ENCODE measurements around the gene TANGO6.
"Not testable (repeated sequence)": the region's sequence is repeated elsewhere in the genome, so short reads cannot be mapped to it uniquely, and the experiment has no call there.

Gene TANGO6

GRCh38 chr16:68843482-68844210 is at the start of gene TANGO6:
Gene TANGO6, plus strand, starts transcription at chr16:68843531. Its CDS starts 87 bp downstream, at chr16:68843618.
- FAIRE-seq (peak; percentile 67), DNase-seq (ENCODE audit: extremely low spot score, insufficient read length, low read depth) (peak; percentile 77)

DNA sequence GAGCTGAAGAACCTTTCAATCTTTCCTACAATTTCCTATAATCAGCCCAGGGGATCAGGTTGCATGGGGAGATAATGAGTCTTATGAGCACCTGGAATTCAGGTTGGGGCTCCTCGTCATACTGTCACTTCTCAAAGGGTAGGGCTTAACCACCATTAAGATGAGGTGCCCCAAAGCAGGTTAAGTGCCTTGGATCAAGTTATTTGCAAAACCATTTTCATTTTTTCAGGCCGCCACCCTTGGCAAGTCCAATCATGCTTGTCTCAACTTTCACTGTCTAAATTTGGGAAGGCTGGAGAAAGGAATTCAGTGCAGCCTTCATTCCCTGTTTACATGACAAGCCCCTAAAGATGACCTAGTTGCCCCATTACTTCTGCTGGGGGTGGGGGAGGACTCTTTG is 44.9 kb upstream of the TANGO6 start:
- FAIRE-seq (no peak), DNase-seq (ENCODE audit: extremely low spot score, insufficient read length, low read depth) (no peak)

- FAIRE-seq (peak; percentile 86), DNase-seq (ENCODE audit: extremely low spot score, insufficient read length, low read depth) (peak; percentile 60)
Observed at GRCh38 chr16:68800257-68800875, 43.0 kb upstream of the TANGO6 start.

DNA sequence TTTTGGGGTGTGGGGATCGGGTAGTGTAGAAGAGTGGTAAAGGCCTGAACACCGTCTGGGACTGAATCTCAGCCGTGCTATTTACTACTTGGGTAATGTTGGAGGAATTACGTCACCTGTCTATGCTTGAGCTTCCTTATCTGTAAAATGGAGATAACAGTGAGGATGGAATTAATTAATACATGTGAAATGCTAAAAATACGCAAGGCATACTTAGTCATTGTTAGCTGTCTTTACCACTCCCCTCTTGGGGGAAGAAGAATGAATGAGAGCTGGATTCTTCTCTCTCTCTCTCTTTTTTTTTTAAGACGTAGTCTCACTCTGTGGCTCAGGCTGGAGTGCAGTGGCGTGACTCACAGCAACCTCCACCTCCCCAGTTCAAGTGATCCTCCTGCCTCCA is 41.1 kb upstream of the TANGO6 start:
- FAIRE-seq (no peak), DNase-seq (ENCODE audit: extremely low spot score, insufficient read length, low read depth) (no peak)

GRCh38 chr16:68806422-68806821 is 36.9 kb upstream of the TANGO6 start:
- DNase-seq (ENCODE audit: extremely low spot score, insufficient read length, low read depth) (no peak), FAIRE-seq (no peak)

DNA sequence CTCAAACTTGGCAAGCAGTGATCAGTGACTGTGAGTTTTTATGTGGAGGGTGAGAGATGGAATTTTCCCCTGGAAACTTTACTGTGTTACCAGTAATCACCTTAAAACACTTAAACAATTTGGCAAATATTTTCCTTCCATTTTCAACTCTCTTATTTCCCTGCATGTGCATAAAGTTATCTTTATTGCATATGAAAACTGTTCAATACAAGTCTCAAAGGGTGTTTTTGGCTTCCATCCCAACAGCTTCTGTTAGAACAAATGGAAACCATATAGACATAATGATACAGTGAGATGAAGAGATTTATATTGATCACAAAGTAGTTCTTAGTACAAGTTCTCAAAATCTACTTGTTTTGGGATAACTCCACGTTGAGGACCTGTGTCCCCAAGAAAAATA is 36.4 kb upstream of the TANGO6 start:
- DNase-seq (ENCODE audit: extremely low spot score, insufficient read length, low read depth) (no peak), FAIRE-seq (no peak)

DNA sequence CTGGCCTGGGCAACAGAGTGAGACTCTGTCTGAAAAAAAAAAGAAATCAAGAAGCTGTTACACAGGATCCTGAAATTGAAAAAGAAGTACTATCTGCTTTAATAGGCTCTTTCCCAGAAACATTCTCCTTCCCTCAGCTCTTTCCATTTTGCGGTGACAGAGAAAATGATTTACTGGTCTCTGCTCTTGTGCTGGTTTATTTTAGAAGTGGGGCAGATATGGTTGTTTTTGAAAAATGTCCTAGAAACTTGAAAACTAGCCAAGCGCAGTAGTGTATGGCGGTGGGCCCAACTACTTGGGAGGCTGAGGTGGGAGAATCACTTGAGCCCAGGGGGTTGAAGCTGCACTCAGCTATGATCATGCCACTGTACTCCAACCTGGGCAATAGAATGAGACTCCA is 28.8 kb upstream of the TANGO6 start:
- no peak for FAIRE-seq

DNA sequence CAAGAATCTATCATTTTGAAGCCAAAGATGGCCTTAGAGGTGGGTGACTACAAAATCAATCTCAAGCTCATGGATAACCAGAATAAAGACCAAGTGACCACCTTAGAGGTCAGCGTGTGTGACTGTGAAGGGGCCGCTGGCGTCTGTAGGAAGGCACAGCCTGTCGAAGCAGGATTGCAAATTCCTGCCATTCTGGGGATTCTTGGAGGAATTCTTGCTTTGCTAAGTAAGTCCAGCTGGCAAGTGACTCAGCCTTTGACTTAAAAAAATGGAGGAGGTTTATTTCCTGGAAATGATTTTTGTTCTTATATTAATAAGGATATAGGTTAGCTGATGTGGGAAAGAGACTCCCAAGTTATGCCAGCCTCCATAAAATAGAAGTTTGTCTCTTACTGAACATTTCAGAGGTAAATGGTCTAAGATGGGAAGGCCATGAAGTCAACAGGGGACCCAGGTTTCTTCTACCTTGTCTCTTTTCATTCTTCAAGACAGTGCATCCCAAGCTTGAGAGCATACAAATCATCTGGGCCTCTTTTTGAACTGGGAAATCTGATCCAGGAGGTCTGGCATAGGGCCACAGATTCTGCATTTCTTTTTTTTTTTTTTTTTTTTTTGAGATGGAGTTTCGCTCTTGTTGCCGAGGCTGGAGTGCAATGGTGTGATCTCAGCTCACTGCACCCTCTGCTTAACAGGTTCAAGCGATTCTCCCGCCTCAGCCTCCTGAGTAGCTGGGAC is 19.8 kb upstream of the TANGO6 start:
- FAIRE-seq, result no peak
- DNase-seq (ENCODE audit: extremely low spot score, insufficient read length, low read depth), result no peak

More for the DNA sequence above, 28.8 kb upstream of the TANGO6 start:
- DNase-seq (ENCODE audit: extremely low spot score, insufficient read length, low read depth), result no peak

DNA sequence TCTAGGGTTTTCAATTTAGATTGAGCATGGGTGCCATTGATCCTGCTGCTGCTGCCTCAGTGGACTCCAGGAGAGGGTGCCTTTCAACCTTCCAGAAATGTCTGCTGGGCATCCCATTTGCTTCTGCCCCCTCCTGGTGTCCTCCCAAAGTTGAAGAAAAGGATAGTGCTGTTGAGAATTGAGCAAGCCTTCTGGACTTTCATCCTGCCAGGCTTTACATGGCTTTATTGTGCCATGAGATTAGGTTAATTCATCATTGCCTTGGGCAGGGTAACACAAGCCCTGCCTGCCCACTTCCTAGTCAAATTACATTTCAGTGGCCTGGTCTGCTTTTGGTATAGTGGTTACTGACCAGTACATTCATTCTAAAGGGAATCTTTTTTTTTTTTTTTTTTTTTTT is 17.9 kb upstream of the TANGO6 start:
- no peak for DNase-seq (ENCODE audit: extremely low spot score, insufficient read length, low read depth)
- no peak for FAIRE-seq

- DNase-seq (ENCODE audit: extremely low spot score, insufficient read length, low read depth), result no peak
- no peak for FAIRE-seq
Observed at GRCh38 chr16:68826652-68827051, 16.7 kb upstream of the TANGO6 start.

DNA sequence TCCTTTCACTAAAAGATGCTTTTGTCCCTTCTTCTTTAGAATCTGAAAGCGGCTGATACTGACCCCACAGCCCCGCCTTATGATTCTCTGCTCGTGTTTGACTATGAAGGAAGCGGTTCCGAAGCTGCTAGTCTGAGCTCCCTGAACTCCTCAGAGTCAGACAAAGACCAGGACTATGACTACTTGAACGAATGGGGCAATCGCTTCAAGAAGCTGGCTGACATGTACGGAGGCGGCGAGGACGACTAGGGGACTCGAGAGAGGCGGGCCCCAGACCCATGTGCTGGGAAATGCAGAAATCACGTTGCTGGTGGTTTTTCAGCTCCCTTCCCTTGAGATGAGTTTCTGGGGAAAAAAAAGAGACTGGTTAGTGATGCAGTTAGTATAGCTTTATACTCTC is 10.1 kb upstream of the TANGO6 start:
- DNase-seq (ENCODE audit: extremely low spot score, insufficient read length, low read depth) (no peak), FAIRE-seq (no peak)

GRCh38 chr16:68834550-68834949 is 8.8 kb upstream of the TANGO6 start:
- no peak for FAIRE-seq

GRCh38 chr16:68835970-68836369 is 7.4 kb upstream of the TANGO6 start:
- FAIRE-seq, result no peak
- DNase-seq (ENCODE audit: extremely low spot score, insufficient read length, low read depth), result no peak

More at GRCh38 chr16:68834550-68834949, 8.8 kb upstream of the TANGO6 start:
- DNase-seq (ENCODE audit: extremely low spot score, insufficient read length, low read depth), result no peak

DNA sequence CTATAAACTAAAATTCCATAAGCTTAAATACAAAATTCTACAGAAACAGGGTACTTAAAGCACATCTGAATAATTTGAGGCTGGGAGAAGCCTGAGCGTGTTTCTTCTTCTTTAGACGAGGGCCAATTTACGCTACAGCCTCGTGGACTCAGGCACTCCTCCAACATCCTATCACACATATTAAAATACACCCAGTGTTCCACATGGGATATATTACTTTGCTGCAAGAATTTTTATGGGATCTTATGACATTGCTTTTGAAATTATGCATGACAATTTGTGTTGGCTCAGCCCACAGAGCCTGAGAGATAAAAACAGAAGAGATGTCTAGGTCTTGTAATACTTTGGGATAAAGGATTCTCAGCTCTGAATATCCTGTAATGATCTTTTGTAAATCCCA is 3.5 kb upstream of the TANGO6 start:
- no peak for FAIRE-seq
- no peak for DNase-seq (ENCODE audit: extremely low spot score, insufficient read length, low read depth)

DNA sequence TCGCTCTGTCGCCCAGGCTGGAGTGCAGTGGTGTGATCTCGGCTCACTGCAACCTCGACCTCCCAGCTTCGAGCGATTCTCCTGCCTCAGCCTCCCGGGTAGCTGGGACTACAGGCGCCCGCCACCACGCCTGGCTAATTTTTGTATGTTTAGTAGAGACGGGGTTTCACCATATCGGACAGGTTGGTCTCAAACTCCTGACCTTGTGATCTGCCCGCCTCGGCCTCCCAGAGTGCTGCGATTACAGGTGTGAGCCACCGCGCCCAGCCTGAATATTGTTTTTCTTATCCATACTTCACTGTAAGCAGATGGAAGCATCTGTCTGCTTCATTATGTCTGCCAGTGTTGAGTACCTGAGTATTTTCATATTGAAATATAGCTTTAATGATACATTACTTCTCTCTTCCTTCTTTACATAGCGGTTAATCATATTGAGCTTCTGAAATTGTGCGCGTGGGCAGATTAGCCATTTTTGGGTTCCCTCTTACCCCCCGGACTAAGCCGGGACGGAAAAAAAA is 308 bp upstream of the TANGO6 start:
- FAIRE-seq; DNase-seq (ENCODE audit: extremely low spot score, insufficient read length, low read depth): not testable (repeated sequence)

GRCh38 chr16:68844211-68844564 is 857 bp downstream of the TANGO6 start:
- FAIRE-seq (no peak), DNase-seq (ENCODE audit: extremely low spot score, insufficient read length, low read depth) (no peak)

GRCh38 chr16:68848786-68849185 is 5.5 kb downstream of the TANGO6 start:
- FAIRE-seq, result no peak
- no peak for DNase-seq (ENCODE audit: extremely low spot score, insufficient read length, low read depth)

DNA sequence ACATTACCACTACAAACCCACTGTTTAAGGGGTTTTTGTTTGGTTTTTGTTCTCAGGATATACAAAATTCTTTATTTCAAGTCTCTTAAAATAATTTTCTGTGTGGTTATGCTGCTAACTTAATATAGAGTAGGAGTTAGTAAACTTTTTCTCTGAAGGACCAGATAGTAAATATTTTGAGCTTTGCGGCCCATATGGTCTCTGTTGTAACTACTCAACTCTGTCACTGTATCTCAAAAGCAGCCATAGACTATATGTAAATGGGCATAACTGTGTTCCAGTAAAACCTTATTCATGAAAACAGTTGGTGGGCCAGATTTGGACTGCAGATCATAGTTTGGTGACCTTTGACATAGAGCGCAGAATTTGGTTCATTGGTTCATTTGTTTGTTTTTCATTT is 7.2 kb downstream of the TANGO6 start:
- DNase-seq (ENCODE audit: extremely low spot score, insufficient read length, low read depth) (no peak), FAIRE-seq (no peak)

DNA sequence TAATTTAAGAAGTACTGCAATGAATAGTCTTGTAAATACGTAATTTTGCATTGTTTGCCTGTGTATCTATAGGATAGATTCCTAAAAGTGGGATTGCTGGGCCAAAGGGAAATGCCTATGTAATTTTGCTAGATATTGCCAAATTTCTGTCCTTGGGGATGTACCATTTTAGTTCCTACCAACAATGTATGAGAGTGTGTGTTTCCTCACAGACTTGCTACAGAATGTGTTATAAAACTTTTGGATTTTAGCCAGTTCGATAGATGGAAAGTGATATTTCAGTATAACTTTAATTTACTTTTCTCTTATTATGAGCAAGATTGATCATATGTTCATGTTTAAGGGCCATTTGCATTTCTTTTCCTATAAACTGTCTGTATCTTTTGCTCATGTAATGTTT is 8.3 kb downstream of the TANGO6 start:
- FAIRE-seq, result no peak
- DNase-seq (ENCODE audit: extremely low spot score, insufficient read length, low read depth), result no peak

GRCh38 chr16:68857479-68857878 is 14.1 kb downstream of the TANGO6 start:
- DNase-seq (ENCODE audit: extremely low spot score, insufficient read length, low read depth), result no peak
- no peak for FAIRE-seq

DNA sequence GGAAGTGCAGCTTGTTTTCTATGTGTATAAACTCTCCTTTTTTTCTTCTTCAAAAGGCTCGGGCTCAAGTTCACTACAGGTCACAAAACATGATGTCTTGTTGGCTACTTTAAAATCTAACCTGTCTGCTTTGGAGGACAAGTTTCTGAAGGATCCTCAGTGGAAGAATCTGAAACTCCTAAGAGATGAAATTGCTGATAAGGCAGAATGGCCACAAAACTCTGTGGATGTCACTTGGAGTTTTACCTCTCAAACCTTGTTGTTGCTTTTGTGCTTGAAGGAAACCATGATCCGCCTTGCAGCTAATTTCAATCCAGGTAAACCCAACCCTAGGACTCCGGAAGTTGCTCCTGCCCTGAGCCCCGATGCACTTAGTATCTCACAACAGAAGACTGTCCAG is 16.5 kb downstream of the TANGO6 start:
- FAIRE-seq (no peak), DNase-seq (ENCODE audit: extremely low spot score, insufficient read length, low read depth) (no peak)
